Erythroblast (primary cell): Measurements from ENCODE around the gene ST3GAL4.

ENCODE experiments used
- GATA1 ChIP-seq: IDR thresholded peaks from 2 replicates; pipeline ENCODE4 v1.6.1; 2011; ENCODE audit warnings: low read depth, mild to moderate bottlenecking, control low read depth, low read length, moderate library complexity
- POLR2A ChIP-seq: IDR thresholded peaks from 2 replicates; pipeline ENCODE4 v1.6.1; 2011; ENCODE audit warnings: mild to moderate bottlenecking, low read length

- TF ChIP-seq POLR2A (no peak), GATA1 (no peak)
Measured at GRCh38 chr11:126426106-126426505, 70.6 kb downstream of the ST3GAL4 start.
